GDM1 (cell line): ENCODE measurements around the gene EDAR.
A peak's percentile ranks its signal among the peaks of the same experiment; 100 is the strongest.

ENCODE experiments used
- DNase-seq: peaks from one replicate; lab custom pipeline; 2025; lab: John Stamatoyannopoulos, UW

Gene EDAR

DNA sequence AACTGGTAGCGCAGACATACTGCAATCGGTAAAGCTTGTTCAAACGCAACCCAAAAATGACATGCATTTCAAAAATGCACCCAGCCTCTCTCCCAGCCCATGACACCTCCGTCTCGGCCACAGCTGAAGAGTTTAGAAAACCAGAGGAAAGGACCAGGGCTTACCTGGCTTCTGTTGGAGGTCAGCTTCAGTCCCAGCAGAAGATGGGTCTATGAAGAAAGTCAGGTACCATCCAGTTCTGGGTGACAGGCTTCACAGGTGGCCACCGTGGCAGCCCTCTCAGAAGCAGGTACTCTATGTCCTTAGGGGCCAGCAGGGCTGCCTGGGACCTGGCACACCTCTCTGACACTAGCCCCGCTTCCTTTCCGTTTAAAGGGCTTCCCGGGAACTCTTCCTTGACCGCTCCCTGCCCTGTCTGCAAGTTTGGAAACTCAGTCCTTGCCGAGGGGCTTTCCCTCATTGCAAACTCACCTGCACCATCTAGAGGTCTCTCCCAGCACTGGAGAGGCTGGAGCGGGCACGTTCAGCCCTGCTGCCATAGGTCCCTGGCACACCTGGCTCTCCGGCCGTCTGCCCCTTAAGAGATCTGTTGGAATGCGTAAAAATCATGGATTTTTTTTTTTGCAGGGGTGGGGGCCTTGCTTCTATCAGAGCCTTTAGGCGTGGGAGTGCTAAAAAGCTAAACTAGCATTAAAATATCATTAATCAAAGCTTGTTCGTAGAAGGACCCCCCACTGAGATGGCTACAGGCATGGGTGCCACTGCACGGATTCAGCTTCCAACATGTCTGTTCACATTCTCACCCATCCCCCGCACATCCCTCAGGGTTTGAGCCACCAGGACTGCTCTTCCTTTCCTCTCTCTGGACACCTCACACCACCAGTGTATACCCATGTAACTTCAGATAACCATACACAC lies at the start of gene EDAR:
TSS of gene EDAR (minus strand) at position 425 of the 918 bp plus-strand sequence. CDS start 58,206 bp downstream, outside the sequence.
- no peak for DNase-seq

DNA sequence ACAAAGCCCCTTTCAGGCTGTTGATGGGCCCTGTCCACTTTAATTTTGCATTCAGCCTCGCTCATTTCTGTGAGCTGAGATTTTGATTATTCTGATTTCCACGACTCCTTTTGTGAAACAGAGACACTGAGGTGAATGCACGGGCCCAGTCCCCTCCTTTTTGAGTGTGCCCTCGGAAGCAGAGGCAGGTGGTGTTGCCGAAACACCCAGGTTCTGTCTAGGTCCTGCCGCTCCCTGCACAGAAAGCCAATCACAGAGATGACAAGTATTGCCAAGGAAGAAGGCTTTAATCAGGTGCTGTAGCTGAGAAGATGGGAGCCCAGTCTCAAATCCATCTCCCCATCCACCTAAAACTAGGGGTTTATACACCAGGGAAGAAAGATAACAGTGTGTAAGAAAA lies 44.2 kb upstream of the EDAR start:
- no peak for DNase-seq

DNA sequence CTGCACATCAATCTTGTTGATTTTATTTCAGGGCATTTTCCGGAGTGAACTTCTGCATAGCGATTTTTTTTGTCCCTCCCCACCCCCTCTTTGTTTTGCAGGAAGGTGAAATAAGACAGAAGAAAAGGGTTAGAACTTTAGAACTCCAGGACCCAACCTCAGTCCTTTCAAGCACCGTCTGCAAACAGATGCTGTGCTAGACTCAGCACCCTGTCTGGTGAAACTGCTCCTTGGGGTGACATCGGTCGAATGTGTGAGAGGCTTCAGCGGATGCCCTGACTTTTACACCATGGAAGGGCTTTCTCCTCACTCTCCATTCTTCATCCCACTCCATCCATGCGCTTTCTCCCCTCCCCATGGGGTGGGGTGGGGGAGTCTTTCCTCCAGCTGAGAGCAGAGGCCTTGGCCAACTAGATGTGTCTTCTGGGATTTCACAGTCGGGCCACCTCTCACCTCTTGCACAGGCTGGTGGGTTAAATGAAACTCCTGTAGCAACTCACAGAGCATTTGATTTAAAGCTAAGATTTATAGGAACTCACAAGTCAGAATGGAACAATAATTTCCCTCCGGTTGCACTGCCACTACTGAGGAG lies 43.3 kb upstream of the EDAR start:
- no peak for DNase-seq

DNA sequence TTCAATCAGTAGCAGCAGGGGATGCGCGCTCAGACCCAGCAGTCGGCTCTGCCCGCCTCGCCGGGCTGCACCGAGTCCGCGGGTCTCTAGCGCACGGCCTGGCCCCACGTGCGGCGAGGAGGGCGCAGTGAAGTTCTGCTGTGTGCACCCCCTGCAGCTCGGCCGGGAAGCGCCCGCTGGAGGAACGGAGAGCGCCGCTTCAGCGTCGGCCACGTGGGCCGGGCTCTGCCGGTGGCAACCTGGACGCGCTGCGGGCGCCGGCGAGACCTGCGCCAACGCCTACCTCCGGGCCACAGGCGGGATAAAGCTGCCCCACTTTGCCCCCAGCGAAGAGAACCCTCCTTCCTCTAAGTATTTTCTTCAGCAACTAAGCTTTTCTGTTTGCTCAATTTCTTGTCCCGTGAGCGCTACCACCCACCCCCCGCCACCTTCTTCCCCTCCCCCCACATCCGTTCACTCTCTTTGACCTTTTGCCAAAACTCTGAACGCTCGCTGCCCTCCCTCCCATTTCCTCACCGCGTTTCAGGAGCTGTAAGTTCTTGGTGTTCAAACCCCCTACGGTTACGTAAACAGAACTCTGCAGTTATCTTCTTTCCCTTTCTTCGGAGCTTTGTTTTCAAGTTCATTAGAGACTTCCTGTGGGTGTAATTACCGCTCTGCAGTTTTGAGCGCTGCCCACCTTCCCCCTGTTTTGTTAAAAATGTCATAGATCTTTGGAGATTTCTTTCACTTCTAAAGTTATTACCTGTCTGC lies 42.6 kb upstream of the EDAR start:
- DNase-seq: peak; percentile 8

DNA sequence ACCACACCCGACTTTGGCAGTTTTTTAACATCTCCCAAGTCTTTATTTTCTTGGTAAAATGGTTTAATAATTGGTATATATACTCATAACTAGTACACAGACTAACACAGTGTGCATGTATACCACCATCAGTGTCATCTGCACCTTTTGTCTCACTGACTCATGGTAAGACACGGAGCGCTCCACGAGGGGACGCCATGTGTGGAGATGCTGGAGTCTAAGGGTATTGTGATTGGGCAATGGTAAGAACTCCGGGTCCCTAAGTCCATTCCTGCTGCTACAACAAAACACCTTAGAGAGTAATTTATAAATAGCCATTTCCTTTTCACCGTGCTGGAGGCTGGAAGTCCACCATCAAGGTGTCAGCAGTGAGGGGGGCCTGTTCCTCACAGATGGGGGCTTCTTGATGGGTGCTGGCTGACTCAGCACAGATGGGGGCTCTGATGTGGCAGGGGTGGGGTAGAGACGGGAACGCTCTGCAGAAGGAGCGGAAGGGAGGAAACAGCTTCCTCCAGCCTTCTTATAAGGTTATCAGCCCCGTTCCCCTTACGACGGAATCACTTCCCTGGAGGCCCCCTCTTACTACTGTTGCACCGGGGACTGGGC lies 42.0 kb upstream of the EDAR start:
- DNase-seq: no peak

DNA sequence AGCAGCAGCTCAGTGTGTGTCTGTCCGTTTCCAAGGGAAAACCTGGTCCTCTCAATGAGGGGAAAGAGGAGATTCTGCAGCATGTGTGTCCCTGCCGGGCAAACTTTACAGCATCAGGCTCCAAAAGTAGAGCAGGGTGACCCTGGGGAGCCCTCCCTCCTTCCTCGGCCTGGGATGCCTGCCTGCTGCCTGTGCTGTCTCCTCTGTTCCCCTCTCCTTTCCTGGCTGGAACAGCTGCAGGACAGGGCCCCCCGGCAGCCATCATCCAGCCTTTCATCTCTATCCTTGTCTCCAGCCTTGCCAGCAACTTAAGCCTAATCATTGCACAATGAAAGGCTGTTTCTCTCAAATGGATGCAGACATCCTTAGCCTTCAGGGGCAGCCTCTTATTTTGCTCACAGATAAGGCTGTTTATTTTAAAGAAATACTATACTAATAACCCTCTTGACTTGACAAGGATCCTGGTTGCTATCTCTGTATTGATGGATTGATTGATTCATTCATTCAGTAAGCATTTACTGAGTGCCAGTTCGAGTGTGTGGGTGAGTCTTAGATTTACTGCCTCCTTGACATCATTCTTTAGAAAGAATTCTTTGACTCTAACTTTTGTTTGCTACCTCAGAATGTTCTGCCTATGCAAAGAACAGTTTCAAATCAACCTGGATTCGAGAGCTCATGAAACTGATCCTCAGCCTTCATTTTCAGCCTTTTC lies 40.6 kb upstream of the EDAR start:
- DNase-seq: no peak

DNA sequence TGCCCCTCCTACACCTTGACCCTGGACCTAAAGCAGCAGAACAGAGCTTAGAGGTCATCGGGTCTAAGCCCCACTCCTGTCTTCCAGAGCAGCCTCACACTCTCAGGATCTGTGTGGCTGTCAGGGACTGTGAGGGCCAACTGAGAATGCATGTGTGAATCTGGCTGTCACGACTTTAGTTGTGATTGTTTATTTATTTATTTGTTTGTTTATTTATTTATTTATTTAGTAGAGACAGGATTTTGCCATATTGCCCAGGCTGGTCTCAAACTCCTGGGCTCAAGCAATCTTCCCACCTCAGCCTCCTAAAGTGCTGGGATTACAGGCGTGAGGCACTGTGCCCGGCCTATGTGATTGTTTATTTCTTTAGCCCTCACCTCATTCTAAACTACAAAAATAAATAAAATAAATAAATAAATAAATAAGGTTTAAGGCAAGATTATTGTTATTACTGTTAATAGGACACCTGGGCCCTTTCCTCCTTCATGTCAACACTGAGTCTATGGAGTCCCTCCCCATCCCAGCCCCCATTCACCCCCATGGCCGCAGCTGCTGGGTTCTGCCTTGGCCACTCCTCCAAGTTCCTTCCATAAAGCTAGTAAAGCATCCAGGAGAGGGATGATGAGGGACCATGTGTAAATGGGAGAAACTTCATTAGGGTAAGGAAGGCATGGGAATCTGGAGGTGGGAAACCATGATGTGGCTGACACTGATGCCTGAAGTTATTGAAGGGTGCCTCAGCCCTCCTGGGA lies 39.9 kb upstream of the EDAR start:
- DNase-seq: no peak

DNA sequence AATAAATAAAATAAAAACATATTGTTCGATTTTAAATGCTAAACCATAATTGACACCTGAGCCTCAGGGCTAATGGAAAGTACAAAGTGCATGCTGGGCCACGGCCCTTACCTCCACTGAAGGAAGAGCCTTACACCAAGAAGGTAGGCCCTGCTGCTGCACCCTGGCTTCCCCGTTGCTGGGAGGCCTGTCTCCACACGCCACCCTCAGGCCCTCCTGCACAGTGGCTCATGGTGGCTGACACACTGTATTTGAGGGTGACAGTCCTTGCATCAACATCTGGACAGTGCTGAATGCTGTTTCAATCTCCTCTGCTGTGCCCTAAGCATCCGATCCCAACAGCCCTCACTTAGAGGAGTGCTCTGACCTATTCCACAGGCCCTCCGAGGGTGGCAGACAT lies 39.3 kb upstream of the EDAR start:
- DNase-seq: no peak

DNA sequence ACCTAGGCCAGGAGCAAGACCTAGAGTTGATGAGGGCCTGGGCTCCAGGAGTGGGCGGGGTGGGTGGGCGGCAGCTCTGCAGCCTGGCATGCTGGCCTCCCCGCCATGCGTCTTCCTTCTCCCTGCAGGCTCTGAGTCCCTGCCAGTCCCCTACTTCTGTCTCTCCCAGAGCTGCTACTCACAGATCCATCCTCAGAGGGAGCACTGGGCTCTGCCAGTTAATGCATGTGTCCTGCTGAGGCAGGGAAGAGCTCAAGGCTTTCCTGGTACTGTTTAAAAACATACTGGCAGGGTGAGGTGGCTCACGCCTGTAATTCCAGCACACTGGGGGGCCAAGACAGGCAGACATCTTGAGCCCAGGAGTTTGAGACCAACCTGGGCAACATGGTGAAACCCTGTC lies 38.7 kb upstream of the EDAR start:
- DNase-seq: no peak

DNA sequence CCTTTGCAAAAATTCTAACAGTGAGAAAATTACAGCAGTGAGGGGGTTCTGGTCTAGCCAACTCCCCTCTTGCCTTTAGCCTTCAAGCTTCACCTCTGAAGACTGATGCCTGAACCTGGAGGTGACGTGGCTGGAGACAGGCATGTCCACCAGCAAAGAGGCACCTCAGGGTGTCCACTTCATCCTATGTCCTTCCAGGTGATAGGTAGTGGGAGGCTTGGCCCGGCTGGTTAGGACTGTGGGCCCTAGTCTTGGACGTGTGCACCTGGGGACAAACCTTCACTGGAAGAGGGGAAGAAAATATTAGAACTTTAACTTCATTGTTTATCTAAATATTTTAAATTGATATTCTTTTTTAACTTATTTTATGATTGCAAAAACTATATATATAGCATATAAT lies 35.5 kb upstream of the EDAR start:
- DNase-seq: no peak

DNA sequence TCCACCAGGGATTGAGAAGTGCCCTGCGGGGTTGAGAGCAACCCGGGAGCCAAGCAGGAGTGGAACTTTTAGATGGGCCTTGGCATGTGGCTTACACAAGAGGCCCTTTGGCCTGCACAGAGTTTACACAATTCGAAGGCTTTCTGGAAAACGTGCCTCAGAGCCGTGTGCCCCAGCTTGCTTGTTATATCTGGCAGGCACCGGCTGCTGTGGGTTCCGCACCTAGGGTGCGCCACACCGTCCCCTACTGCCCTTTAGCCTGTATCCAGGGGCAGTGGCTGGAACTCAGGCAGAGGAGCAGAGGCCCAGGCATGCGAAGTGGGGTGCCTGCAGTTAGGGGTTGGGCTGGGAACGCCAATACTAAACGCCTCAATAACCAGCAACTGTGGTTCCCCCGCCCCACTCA lies 32.9 kb upstream of the EDAR start:
- no peak for DNase-seq

DNA sequence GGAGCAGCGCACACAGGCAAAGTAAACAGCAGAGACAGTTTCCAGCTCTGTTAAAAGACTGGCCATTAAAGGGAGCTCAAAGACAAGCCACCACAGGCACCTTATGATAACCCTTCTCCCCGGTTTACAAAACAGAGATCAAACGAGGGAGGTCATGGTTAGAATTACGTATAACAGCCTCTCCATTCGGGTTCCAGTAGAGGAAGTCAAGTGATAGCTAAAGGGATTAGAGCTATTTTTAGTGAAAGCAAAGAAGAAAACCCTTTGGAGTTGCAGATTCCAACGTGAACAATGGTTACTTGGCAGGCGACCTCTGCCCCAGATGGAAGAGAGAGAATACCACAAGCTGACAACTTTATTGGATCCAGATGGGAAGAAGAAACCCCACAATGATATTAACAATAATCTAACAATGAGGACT lies 31.2 kb upstream of the EDAR start:
- no peak for DNase-seq

DNA sequence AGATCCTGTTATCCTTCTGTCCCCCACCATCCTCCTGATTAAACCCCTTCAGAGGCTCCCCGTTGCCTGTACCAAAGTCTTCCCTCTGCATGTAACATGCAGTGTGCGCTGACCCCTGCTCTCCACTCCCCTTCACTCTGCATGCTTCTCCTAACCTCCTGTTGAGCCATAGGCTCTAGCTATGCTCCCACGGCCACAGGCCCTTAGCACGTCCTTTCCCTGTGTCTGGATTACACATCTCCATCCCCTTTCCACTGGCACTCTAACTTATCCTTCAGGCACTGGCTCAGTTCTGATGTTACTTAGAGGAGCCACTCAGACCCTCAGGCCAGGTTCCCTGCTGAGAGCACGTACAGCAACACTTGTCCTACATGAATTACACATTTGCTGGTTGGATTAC lies 29.4 kb upstream of the EDAR start:
- DNase-seq: no peak

DNA sequence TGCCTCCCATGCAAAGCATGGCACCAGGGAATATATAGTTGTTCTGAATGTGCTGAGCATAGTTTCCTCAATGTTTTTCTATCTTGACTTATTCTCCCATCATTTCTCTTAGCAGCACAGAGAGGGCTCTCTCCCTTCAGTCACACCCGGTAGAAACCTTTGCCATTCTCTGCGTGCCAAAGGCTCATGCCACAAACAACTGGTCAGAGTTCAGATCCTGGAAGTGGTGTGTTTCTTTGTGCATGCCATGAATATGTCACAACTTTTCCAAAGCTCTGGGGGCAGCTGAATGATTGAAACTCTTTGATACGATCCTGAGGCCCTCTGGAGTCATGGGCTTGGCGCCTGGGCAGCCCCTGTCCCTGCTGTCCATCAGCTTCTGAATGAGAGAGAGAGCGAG lies 28.0 kb upstream of the EDAR start:
- DNase-seq: no peak

DNA sequence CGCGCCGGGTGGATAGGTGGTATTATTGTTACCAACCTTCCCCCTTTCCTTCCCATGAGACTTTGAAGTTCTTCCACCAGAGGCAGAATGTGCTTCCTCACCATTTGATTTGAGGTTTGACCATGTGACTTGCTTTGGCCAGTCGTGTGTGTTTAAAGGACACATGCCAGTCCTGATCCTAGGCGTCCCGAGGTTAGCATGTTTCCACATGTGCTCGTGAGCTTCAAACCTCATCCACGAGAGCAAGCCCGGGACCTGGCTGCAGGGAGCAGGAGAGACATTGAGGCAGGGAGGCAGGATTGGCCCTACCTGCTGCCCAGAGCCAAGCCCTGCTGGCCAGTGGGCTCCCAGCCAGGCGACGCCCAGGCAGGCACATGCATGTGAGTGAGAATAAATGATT lies 27.4 kb upstream of the EDAR start:
- no peak for DNase-seq

DNA sequence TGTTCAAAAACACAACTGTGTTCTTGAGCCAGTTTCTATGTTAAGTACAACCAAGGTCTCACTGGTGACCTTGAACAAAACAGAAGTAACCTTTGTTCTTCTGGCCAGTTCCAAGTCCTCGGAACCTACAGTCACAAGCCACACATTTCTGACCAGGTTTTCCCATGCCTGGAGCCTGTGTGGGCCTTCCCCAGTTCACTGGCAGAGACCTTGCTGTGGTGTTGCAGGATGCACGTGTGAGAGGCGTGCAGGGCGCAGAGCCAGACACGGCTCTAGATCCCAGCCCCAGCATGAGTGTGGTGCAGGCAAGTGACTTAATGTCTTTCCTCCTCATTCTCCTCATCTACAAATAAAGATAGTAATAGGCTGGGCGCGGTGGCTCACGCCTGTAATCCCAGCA lies 25.5 kb upstream of the EDAR start:
- DNase-seq: no peak

DNA sequence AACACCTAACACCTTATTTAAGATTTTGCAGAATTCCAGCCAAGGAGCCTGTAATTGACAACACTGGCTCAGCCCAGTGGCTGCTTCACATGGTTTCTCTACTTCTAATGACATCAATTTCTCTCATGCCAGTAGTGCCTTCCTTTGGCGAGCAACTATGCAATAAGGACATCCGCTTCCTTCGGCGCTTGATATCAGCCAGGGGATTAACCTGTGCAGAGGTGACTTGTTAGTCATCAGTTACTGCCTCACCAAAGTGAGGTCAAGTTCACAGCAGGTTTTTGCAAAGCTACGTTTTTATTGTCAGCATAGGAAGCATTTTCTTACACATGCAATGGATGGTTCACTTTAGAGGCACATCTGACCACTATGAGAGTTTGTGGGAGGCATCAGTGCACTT lies 24.0 kb upstream of the EDAR start:
- no peak for DNase-seq

DNA sequence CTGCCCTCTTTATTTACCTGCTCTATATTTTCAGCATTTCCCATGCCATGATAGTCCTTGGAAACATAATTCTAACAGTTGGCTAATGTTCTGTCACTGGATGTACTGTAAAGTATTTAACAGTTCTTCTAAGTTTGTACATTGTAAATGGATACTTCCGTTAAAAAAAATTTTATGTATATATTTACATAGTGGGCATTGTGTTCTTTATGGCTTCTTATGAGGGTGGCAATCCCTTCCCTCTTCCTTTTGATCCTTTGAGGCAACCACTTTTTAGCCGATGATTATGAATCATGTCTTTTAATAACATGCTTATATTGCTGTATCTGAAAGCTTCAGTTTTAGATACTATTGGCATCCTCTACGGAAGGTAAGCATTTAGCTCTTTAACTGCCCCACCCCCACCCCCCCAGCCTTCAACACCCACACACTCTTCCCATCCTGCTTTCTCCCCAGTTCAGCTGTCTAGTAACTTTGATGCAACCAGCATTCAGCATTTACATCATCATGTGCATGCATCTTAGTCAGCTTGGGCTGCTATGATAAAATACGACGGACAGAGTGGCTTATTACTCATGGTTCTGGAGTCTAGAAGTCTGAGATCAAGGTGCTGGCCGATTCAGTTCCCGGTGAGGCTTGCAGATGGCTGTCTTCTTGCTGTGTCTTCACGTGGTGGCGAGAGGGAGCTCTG lies 21.0 kb upstream of the EDAR start:
- DNase-seq: no peak

DNA sequence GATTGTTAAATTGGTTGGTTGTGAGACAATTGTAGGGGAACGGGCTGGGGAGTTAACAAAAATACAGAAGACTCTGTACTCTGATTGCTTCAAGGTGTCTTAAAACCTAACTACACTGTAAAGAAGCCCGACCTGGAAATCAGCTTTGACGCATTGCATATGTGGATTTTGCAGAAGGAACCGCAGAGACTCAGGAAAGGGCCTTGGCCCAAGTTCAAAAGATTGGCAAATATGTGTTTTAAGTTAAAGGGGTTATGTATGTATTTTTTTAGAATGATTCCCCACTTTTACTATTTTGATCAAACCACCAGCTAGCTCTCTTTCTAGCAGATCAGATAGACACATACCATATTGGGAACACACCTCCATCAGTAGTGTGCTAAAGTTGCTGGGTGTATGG lies 18.0 kb upstream of the EDAR start:
- no peak for DNase-seq

DNA sequence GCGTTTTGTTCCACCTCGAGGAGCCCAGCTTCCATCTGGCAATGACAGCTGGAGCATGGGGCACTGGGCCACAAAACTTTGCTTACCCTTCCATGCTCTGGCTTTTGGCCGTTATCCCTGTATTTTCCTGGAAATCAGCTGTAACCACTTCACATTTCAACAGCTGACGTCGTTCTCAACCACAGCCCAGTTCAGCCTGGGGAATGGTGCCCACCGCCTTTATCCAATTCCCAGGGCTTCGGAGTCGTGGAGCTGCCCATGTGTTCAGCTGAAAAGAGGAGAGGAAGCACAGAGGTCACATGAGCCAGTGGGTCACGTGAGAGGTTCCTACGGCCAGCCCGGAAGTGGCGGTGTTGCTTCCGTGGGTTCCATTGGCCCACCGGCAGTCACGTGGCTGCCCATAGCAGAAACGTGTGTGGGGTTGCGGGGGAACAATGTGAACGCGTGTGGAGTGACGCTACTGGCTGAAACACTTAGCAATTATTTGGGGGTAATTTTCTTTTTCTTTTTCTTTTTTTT lies 16.7 kb upstream of the EDAR start:
- no peak for DNase-seq
